K562 (cell line): ENCODE results near the gene RABL6. TPM values are rescaled to one million over a fixed set of nuclear protein-coding genes. Genes with fewer than 3 reads are reported as not detected.

ENCODE experiments used
- ARID2 ChIP-seq: fragments of 450-650 bp; IDR thresholded peaks from 2 replicates; pipeline ENCODE4 v1.6.1; 2017; ENCODE audit warnings: antibody characterized with exemption, mild to moderate bottlenecking
- ARID3B ChIP-seq: fragments of 250-450 bp; sonication (Bioruptor Pico); IDR thresholded peaks from 2 replicates; pipeline ENCODE4 v1.4.0; 2020; ENCODE audit warnings: borderline replicate concordance
- ATF2 ChIP-seq: sonication (generic); formaldehyde crosslinking; IDR thresholded peaks from 2 replicates; pipeline ENCODE4 v1.8.1; 2022; ENCODE audit warnings: missing genetic modification reagents
- DACH1 ChIP-seq: fragments of 450-650 bp; IDR thresholded peaks from 2 replicates; pipeline ENCODE4 v1.6.1; 2018; ENCODE audit not compliant: partially characterized antibody
- ESRRB ChIP-seq: fragments of 250-450 bp; sonication (Bioruptor Pico); IDR thresholded peaks from 2 replicates; pipeline ENCODE4 v1.5.0; 2020; ENCODE audit warnings: mild to moderate bottlenecking, moderate library complexity, borderline replicate concordance
- FOXK2 ChIP-seq, 2 experiments: fragments of 450-650 bp; IDR thresholded peaks in 1 of 2; conservative IDR thresholded peaks in 1 of 2; 2 replicates each; pipeline ENCODE4 v1.6.1; 2016; ENCODE audit warnings: low read depth in 2 of 2, mild to moderate bottlenecking in 1 of 2
- HDAC3 ChIP-seq: fragments of 450-650 bp; IDR thresholded peaks from 2 replicates; pipeline ENCODE4 v1.6.1; 2018; ENCODE audit warnings: borderline replicate concordance, mild to moderate bottlenecking, moderate library complexity; ENCODE audit not compliant: partially characterized antibody
- HLTF ChIP-seq: fragments of 450-650 bp; IDR thresholded peaks from 2 replicates; pipeline ENCODE4 v1.6.1; 2016
- PATZ1 ChIP-seq: fragments of 250-450 bp; sonication (Bioruptor Pico); IDR thresholded peaks from 2 replicates; pipeline ENCODE4 v1.5.0; 2020; ENCODE audit warnings: mild to moderate bottlenecking, borderline replicate concordance
- POLR3A ChIP-seq: IDR thresholded peaks from 2 replicates; pipeline ENCODE4 v1.6.1; 2011; ENCODE audit warnings: borderline replicate concordance, mild to moderate bottlenecking, moderate library complexity; ENCODE audit not compliant: insufficient read length, insufficient read depth; ENCODE audit errors: extremely low read depth
- PRMT5 ChIP-seq: sonication (generic); formaldehyde crosslinking; IDR thresholded peaks from 2 replicates; pipeline ENCODE4 v1.5.0; 2020; ENCODE audit warnings: missing genetic modification reagents
- PRPF4 ChIP-seq: fragments of 200-400 bp; formaldehyde crosslinking; IDR thresholded peaks from one replicate; pipeline ENCODE4 v1.6.1; 2017; ENCODE audit warnings: low read length, low read depth, mild to moderate bottlenecking; ENCODE audit not compliant: insufficient read depth, poor library complexity, severe bottlenecking
- PTTG1 ChIP-seq: fragments of 450-650 bp; IDR thresholded peaks from 2 replicates; pipeline ENCODE4 v1.6.1; 2016; ENCODE audit warnings: low read depth, mild to moderate bottlenecking, missing genetic modification characterization, missing compliant biosample characterization
- SMARCE1 ChIP-seq: fragments of 450-650 bp; IDR thresholded peaks from 2 replicates; pipeline ENCODE4 v1.7.1; 2016; ENCODE audit warnings: mild to moderate bottlenecking
- TCF7 ChIP-seq: sonication (generic); IDR thresholded peaks from 2 replicates; pipeline ENCODE4 v1.6.1; 2016; ENCODE audit warnings: antibody characterized with exemption, borderline replicate concordance
- UBTF ChIP-seq, 2 experiments: IDR thresholded peaks; 2 replicates each; pipeline ENCODE4 v1.6.1; 2012; ENCODE audit warnings: improper control_type of control experiment in 2 of 2, low read depth in 2 of 2, low read length in 2 of 2, borderline replicate concordance in 1 of 2
- ZNF449 ChIP-seq: fragments of 250-450 bp; sonication (Bioruptor Pico); IDR thresholded peaks from 2 replicates; pipeline ENCODE4 v1.8.0; 2022; ENCODE audit warnings: moderate library complexity, mild to moderate bottlenecking, inconsistent platforms
- ZNF668 ChIP-seq: fragments of 250-450 bp; sonication (Bioruptor Pico); IDR thresholded peaks from 2 replicates; pipeline ENCODE4 v1.8.0; 2022; ENCODE audit warnings: mild to moderate bottlenecking, inconsistent platforms
- polyA plus RNA-seq, 8 experiments: library from polyadenylated mRNA; depleted of rRNA in 4 of 8; stranded (reverse) in 5 of 8; unstranded in 3 of 8; fragments of >200 nt; fragmentation: Nextera tagmentation in 2 of 8; fragmentation: Illumina TruSeq in 1 of 8; extraction: Ambion mirVana in 2 of 8; extraction: Trizol in 1 of 8; gene quantifications; 2 replicates each; pipeline versions ENCODE4 v1.2.1 to v1.2.3, GENCODE V29; 2011 to 2014; ENCODE audit warnings: inconsistent platforms in 1 of 8, missing spikeins in 1 of 8
- total RNA-seq, 7 experiments: library from RNA; depleted of rRNA in 6 of 7; stranded (reverse); fragments of >200 nt in 6 of 7; fragmentation: Illumina TruSeq in 2 of 7; extraction: Trizol in 2 of 7; gene quantifications; 2 replicates each; pipeline versions ENCODE4 v1.2.1 to v1.2.3, GENCODE V29; 2011 to 2021; ENCODE audit warnings: low replicate concordance in 1 of 7

The RABL6 gene
- total and polyA plus RNA-seq, 9 of the 15 experiments (the other 6 are each of a cell fraction or from before 2014, with no cell fraction given), result 5.6 to 181 (median 84.5) TPM

GRCh38 chr9:136787690-136788400 lies 19.9 kb upstream of the RABL6 start (continued):
- TF ChIP-seq ATF2 (CRISPR knock-in tag), result no peak
- no peak for TF ChIP-seq ZNF449 (CRISPR knock-in tag)
- no peak for TF ChIP-seq POLR3A
- no peak for TF ChIP-seq TCF7
- TF ChIP-seq PRMT5 (CRISPR knock-in tag), result no peak
- TF ChIP-seq HDAC3, result no peak
- no peak for TF ChIP-seq PATZ1 (CRISPR knock-in tag)
- no peak for TF ChIP-seq ARID2
- TF ChIP-seq ARID3B (CRISPR knock-in tag), result no peak
- TF ChIP-seq ESRRB (CRISPR knock-in tag), result no peak
- TF ChIP-seq PTTG1 (tag), result no peak
- 0 out of 4 replicates have a peak, but pooled peaks have one; percentile 13 to 49 for TF ChIP-seq FOXK2 (conservative IDR thresholded peaks at IDR 0.05 in 1 of 2, IDR thresholded peaks at IDR 0.05 in 1 of 2; ENCODE audit: low read depth in 2 of 2)
- peak; percentile 29 for TF ChIP-seq DACH1
- TF ChIP-seq UBTF (IDR thresholded peaks at IDR 0.05; ENCODE audit: borderline replicate concordance in 1 of 2, low read depth in 2 of 2, low read length in 2 of 2), result 0 out of 4 replicates have a peak, but pooled peaks of 1 of the 2 experiments have one; percentile 39
- no peak for TF ChIP-seq PRPF4
- peak; percentile 24; the same call in 1 of the 2 replicates for TF ChIP-seq SMARCE1
- TF ChIP-seq ZNF668, result no peak
- no peak for TF ChIP-seq HLTF
